Stimulated activated CD4-positive, alpha-beta T cell treated with anti-CD3 and anti-CD28 coated beads, Interleukin-1b, Interleukin-23, amount 100 ng/mL, for 4 hours (primary cell): ENCODE measurements around the gene TMEFF2.
"Not testable (repeated sequence)": the region's sequence is repeated elsewhere in the genome, so short reads cannot be mapped to it uniquely, and the experiment has no call there.

Experiments
- DNase-seq, 2 donors: peaks; one replicate each; pipeline ENCODE4 v3.0.0-alpha.2; 2020; ENCODE audit warnings: low read depth in 2 of 2

TMEFF2 gene

DNA sequence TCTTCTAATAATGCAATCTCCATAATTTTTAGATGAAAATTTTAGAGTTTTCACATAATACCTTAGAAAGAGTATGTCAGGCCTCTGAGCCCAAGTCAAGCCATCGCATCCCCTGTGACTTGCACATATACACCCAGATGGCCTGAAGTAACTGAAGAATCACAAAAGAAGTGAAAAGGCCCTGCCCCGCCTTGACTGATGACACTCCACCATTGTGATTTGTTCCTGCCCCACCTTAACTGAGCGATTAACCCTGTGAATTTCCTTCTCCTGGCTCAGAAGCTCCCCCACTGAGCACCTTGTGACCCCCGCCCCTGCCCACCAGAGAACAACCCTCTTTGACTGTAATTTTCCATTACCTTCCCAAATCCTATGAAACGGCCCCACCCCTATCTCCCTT is 64.4 kb downstream of the TMEFF2 start:
- not testable (repeated sequence) for DNase-seq

DNA sequence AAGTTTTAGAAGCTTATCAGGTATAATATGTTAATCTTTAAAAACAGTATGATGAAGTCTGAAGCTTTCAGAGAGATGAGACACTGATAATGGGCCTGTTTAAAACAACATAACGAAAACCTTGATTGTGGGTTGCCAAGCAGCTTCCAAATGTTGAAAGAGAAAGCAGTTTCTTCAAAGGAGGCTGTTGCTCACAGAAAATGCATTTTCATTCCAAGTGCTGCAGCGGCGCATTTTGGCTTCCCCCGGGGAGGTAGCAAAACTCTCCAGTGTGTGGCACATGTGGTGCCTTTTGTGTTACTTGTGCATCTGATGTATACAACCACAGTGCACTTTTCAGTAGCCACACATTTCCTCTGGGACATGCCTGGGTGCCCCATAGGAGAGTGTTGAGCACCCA is 66.1 kb downstream of the TMEFF2 start:
- DNase-seq: no peak

DNA sequence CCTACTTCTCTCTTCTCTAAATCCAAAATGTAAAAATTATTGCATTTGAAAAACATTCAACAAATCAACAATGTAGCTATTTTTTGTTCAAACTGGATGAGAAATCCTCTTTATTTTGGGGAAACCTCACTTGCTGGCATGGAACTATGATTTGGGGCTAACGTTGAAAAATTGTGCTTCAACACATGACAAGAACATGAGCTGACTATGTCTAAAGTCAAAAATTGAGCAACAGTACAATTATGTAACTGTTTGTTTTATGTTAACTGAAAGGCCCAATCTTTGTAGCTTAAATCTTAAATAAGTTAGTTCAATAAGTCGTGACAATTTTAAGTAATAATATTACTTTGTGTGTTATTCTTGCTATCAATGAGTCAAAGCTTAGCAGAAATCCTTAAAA is 67.3 kb downstream of the TMEFF2 start:
- DNase-seq: no peak

DNA sequence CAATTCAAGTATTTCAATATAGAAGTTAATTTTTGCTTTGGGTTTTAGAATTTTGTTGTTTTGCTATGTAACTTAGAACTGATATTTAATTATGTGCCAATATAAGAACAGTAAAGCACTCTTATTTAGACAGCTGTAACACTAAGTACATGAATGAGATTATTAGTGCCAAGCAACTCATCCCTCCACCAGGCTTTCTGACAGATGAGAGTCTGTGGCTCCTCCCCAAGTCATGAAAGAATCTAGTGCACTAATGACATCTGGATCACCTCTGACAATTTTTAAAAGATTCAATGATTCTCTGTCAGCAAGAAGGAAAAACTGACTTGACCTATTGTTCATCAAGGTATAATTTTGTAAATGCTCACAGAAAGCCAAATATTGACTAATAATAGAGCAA is 67.8 kb downstream of the TMEFF2 start:
- DNase-seq: no peak

DNA sequence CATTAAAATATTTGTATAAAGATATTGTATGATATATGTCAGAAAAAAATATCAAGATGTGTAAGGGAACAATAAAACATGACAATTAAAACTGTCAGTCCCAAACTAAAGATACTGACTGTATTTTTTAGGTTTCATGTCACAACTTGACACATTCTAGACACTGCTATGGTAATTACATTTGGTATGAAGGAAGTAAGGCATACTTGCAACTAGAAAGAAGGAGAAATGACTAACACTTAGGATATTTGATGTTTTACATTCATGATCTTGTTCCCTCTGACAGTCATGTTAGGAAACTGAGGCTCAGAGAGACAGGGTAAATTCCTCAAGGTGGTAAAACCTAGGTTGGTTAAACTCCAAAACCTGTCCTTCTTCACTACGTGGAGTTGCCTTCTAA is 68.3 kb downstream of the TMEFF2 start:
- no peak for DNase-seq

DNA sequence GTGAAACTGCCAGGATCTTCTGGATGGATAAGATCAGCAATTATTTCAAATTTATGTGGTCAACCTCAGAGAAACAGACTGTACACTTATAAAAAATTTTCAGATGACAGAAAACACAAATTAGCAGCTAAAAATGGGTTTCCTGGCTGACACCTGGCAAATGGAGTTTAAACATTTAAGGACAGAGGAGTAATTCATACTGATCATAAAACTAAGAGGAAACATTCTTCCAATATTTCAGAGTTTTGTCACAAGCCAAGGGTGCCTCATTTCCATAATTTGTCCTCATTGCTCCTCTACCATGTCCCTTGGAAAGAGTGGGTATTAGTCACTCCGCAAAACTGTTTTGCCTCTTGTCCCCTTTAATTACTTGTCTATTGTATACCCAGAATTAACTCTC is 70.2 kb downstream of the TMEFF2 start:
- no peak for DNase-seq

DNA sequence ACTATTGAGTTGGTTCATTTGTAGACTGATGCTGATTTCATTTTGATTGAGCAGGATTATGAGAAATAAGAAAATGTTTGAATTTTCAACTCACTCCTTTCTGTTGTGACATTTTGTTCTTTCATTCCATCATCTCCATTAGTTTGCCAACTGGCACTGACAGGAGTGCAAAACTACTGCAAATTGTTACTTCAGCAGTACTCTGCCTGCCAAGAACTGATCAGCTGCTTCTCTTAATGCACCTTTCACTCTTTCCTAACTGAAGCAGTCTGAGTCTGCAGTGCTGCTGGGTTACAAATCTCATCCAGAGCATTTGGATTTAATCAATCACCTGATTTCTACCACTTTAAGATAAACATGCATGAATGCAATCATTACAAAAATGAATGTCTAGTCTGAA is 70.9 kb downstream of the TMEFF2 start:
- no peak for DNase-seq

DNA sequence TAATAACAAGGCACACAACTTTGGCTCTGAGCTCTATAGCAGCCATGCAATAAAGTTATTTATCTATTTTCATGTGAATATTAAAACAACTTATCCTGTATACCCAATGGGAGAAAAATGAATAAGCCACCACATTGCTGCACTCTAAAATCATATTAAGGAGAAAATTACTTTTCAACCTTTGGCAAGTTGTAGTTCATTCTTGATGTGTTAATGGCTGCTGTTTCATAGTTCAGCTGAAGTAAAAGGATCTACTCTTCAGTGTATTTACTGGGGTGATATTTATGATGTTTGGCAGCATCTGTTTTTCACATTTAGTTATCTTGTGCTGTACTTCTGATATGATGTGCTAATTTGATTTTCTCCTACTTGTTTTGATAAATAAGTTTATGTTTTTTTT is 71.8 kb downstream of the TMEFF2 start:
- no peak for DNase-seq

DNA sequence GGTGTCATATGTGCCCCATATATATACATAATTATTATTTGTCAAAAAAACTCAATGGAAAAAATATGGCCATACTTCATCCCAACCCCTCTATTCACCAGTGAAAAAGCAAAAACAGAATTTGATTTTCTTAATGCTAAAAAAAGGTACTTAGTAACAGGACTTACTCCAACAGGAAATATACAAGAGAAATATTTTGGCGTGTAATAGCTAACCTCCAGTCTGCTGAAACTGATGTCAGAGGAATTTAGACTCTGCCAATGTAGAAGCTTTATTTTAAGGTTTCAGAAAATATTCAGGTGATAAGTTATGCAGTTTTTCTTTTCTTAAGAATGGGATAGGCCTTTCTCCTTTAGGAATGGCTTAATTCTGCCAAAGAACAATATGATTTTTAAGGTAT is 72.6 kb downstream of the TMEFF2 start:
- DNase-seq: no peak

DNA sequence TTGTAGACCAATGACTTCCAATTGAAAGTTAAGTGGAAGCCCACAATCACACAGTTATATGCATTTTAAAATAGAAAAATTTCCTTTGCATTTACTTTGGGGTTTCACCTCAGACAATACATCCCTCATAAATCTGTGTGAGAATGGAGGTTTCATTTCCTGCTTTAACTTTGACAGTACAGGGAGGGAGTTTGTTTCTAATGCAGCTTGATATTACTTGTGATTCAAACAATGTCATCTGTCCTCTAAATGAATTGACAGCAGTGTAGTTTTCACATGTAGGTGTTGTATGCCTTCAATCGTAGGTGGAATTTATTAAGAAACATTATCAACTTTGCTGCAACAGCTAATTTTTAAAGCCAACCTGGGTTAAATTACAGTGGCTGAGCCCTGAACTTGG is 75.2 kb downstream of the TMEFF2 start:
- no peak for DNase-seq

DNA sequence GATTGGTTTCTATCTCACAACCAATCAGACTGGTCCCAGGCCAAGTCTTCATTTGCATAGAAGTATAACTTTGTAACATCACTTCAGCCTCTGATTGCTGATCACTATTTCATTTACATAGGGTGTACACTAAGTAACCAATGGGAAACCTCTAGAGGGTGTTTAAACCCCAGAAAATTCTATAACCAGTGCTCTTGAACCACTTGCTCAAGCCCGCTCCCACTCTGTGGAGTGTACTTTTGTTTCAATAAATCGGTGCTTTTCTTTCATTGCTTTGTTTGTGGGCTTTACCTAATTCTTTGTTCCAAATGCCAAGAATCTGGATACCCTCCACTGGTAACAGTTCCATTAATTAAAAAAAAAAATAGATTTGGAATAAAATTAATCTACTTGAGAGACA is 77.0 kb downstream of the TMEFF2 start:
- no peak for DNase-seq

DNA sequence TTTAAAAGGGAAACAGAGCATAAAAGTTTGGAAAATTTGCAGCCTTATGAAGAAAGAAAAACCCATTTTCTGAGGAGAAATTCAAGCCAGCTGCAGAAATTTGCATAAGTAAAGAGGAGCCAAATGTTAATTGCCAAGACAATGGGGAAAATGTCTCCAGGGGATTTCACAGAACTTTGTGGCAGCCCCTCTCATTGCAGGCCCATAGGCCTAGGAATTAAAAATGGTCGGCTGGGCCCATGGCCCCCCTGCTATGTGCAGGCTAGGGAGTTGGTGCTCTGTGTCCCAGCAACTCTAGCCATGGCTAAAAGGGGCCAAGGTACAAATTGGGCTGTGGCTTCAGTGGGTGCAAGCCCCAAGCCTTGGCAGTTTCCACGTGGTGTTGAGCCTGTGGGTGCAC is 83.2 kb downstream of the TMEFF2 start:
- DNase-seq: not testable (repeated sequence)

DNA sequence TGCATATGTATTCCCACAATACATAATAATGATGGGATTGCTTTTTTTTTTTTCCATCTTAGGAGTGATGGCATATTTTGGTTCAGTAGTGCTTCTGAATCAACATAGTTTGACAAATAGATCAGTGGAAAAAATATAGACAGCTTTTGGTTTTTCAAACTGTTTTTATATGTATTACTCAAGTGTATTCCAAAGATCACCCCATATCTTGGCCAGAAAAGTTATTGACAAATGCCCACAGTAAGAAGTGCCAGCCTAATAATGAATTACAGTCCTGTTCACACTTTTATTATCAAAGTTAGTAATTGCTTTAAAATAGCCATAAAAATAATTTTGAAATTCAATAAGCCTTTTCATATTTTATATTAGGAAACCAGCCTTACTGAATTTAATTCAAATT is 95.0 kb downstream of the TMEFF2 start:
- DNase-seq: no peak

DNA sequence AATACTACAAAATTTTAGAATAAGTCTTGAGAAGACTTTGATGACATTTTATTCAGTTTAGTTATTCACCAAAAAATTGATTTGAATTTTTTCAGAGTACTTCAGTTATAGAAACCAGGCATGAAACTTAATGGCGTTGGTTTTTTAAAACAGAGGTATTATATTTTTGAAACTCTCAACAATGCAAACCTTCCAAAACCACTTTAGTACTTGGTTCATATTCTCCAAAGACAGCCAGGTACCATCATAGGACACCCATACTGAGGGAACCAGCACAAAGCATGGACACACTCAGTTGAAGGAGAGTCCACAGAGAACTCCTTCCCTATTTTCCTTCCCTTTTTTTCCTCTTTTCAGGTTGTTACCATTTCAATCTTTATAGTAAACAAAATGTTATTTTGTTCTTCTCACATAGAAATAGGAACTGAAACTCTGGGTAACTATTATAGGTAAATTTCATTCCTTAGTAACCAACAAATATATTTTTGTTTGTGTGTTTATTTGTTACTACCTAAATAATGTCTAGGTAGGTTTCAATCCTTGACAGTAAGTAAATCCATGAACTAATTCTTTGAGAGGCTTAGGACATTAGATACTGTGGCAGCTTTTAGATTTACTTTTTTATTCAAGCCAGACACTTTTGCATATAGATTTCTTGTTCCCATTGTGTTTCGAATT is 95.8 kb downstream of the TMEFF2 start:
- DNase-seq: no peak

DNA sequence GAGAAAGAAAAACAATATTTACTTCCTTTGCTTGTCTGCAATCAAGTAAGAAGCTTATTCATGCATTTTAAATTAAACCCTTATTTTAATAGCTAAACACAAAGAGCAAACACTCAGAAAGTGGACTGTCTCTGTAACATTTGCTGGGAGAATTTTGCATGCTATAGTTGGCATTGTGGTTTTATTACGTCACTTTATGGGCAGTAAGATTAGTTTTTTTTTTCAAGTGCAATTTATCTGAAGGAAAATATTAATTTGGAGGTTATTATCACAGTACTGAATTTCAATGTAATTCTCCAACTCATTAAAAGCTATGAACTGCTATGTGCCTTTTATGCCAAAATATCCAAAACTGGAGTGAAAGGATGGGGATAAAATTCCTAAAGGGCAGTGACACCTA is 103.3 kb downstream of the TMEFF2 start:
- no peak for DNase-seq

DNA sequence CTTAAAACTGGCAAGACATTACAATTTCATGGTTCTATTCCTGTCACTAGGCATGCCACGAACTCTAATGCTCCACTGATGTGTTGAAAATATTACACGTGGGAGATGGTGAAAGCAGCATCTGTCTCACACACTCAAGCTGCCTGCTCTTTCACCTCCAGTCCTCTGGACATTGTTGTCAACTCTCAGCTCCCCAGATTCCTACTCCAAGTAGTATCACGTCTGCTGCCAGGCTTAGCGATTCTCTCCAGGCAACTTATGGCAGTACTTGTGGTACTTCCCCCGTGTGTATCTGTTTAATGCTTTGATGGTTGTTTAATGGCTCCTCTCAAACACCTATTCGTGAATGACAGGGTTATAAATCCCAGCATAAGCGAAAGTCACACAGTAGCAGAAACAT is 103.8 kb downstream of the TMEFF2 start:
- DNase-seq: no peak

DNA sequence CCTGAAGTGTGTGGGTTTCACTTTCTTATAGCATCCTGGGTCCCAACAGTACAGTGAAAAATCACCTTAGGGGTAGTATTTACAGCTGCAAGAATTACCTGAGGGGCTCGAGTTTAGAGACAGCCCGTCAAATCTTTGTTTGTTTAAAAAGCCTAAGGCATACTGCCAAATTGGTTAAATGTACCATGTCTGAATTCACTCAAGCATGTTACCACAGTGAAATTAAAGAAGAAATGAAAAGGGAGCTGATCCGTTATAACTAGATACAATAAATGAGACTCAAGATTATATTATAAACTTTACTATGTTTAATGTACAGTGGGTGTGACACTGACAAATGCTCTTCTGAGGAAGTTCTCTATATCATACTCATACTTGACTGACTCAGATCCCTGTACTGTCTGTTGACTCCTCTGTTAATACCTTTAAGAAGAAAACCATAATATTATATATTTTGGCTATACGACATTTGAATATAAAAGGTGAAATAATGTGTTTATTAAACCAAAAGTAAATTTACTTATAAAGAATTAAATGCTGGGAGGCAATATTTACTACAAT is 107.3 kb downstream of the TMEFF2 start:
- no peak for DNase-seq

DNA sequence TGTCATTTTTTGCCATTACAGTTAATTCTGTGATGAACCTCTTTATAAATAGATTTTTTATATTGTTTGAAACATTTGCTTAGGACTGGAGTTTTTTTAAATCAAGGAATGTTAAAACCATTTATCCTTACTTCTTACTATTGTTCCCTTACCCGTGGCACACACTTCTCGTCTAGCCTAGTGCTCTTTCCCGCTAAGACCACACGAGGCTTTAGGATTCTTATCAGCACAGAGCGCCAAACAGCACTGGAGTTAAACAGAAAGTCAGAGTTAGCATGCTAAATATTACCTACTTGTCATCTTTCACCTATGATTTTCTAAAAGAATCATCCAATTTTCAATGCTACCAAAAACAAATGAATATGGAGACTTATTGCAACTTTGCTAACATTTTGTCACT is 112.6 kb downstream of the TMEFF2 start:
- no peak for DNase-seq

DNA sequence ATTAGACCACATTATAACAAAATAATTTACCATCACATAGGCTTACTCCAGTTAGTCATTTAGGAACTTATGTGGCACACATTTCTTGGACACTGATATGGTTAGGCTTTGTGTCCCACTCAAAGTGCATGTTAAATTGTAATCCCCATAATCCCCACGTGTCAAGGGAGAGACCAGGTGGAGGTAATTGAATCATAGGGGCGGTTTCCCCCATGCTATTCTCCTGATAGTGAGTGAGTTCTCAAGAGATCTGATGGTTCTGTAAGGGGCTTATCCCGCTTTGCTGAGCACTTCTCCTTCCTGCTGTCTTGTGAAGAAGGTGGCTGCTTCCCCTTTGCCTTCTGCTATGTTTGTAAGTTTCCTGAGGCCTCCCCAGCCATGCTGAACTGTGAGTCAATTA is 114.6 kb downstream of the TMEFF2 start:
- not testable (repeated sequence) for DNase-seq

DNA sequence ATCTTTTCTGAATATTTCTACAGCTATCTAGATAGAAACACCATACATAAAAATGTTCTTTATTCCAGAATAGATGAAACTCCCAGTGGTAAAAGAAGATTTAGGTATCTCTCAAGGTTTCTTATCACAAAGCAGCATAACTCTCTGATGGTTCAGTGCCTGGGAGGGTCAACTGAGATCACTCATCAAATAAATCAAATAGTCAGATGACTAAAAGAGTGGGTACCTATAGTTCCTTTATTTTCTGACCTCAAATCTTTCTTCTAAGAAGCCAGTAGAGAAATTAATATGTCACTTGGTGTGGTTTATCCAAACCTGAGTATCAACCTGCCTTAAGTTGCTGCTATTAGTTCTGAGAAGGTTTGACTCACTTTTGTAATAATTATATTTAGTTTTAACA is 120.9 kb downstream of the TMEFF2 start:
- no peak for DNase-seq

DNA sequence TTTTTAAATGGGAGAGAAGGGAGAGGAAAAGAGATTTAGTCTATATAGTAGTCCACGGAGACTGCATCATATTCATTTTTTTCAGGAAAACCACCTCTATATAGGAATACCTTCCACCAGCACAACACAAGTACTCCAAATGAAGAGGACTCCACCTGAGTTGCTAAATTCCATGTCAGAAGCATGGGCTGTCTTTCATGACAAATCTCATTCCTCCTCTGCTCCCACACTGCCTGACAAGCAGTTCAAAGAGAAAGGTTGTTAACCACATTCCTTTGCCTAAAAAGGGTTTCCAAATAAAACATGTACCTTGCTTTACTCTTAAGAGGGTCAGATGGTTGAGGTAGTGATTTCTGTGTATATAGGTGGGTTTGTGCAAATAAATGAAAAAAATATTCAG is 122.0 kb downstream of the TMEFF2 start:
- no peak for DNase-seq

DNA sequence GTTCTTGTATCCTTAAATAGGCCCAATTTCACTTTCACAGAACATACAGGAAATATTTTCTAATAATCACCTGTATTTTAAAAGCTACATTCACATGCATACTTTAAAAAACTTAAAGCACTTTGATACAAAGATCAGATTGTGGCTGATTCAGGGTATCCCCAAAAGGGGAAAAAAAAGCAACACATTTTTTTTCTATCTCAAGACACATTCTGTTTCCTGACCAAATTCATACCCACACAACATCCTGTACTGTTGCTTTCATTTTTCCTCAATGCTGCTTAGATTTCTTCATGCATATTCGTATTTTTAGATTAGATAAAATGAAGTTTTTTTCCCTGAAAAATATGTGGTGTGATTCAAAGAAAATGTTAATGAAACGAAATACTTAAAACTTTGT is 122.5 kb downstream of the TMEFF2 start:
- no peak for DNase-seq

DNA sequence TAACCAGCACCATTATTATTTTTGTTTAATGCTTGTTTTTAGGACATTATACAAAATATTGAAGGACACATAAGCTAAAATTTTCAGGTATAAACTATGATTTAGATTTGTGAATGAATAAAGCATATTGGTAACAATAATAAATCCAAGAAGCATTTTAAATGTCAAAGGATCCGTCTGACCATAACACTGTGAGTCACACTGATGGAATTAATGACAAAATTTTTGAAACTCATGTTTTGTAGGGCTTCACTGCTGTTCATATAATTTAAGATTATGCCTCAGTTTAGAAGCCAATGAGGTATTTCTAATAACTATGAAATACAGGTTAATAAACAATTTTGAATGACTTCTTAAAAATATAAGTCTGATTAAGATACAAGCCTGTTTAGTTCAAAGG is 124.6 kb downstream of the TMEFF2 start:
- no peak for DNase-seq

DNA sequence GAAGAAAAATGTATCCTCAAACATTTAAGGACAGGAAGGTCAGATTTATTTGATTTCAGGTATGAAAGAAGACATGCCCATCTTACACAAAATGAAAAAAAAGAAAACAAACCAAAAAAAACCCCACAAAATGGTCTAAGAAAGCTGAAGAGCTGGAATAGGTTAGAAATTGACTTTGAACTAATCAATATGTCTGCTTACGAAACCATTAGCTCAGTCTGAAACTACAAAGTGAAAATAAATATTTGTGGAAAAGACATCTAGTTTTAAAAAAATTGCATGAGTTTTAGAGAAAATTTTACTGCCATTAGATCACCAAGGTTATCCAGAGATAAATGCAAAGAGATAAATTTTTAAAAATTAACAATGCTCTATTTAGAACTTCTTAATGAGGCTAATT is 125.3 kb downstream of the TMEFF2 start:
- DNase-seq: no peak
